Stimulated activated CD4-positive, alpha-beta T cell treated with anti-CD3 and anti-CD28 coated beads, Interleukin-4, amount 100 ng/mL, for 1 hour (primary cell): ENCODE data around the gene GALNT7.
"Not testable (repeated sequence)": the region's sequence is repeated elsewhere in the genome, so short reads cannot be mapped to it uniquely, and the experiment has no call there.

Experiments
- DNase-seq: peaks from one replicate; pipeline ENCODE4 v3.0.0-alpha.2; 2020

Gene GALNT7

GRCh38 chr4:173167758-173168395 is 734 bp upstream of the GALNT7 start:
- peak; percentile 19 for DNase-seq

DNA sequence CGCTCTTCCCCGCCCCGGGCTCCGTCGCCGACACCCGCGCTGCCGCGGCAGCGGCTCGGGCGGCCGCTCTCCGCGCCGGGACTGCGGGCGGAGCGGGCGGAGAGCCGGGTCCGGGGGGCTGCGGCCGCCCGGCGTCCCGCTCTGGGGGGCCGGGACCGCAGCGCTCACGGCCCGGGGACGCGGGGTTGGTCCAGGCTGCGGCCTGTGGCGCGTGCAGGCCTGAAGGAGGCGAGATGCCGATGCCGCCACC is 492 bp downstream of the GALNT7 start:
- DNase-seq: no peak

DNA sequence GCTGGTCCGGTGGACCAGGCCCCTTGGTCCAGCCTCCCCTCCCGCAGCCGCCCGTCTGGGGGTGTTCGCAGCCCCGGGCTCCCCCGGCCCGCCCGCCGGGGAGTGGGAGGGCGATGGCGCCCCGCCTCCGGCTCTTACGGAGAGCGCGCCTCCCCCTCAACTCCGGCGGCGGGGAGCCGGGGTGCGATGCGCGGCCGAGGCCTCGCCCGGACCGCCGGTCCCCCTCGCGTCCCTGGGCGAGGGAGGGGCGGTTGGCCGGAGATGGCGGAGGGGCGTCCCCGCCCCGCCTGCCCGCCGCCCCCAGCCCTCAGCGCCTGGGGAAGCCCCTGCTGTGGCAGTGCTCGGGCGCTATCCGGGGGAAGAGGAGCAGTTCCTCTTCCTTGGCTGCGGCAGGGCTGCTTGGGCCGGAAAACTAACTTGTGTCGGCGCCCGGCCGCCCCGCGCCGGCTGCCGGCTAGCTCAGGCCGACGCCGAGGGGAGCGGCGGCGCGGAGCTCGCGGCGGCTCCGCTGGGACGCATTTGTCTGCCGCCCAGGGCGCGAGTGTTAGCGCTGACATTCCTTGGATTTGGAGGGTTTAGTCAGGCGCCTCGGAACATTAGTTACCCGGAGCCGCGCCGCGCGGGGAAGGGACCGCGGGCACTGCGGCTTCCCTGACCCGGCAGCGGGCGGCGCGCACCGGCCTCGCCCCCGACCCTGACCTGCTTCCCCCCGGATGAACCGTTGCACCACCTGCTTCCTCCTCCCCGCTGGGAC is 994 bp downstream of the GALNT7 start:
- peak; percentile 59 for DNase-seq

DNA sequence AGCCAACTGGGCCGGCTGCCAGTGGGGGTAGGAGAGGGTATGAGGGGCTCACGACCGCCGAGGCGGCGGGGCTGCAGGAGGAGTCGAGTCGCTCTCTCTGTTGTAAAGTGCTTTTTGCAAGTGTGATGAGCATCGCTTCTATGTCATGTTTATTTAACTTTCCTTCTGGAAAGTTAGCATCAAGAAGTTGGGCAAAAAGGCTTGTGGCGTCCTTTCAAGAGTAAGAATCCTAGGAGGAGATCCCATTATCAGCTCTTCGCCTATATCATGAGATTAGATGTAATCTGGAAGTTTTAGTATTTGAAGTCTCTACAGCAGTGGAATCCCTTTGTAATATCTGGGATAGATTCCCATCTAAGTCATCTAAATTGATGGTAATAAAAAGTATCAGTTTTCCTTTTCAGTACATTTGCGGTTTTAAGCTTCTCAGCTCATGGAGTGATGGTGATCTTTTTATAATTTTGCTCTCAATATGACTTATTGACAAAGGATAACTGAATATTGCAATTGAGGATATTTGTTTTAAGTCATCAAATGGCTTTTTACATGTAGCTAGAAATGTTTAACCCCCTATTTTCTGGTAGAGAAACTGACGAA is 1.7 kb downstream of the GALNT7 start:
- no peak for DNase-seq

DNA sequence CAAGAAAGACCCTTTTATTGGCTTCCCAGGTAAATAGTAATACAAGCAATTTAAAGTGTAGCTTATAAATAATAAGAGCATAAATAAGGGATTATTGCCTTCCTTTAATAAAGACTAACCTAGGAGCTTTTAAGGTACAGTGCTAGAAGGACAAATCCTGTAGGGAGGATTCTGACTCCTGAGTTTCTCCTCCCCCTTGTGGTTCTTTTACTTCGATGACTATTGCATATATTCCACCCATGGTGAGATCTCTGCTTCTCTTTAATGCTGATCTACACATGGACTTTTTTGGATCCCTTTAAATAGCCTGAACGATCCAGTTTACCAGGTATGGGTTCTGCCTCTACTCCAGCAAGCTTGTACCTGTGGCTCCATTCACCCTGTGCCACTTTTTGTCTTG is 2.5 kb downstream of the GALNT7 start:
- no peak for DNase-seq

DNA sequence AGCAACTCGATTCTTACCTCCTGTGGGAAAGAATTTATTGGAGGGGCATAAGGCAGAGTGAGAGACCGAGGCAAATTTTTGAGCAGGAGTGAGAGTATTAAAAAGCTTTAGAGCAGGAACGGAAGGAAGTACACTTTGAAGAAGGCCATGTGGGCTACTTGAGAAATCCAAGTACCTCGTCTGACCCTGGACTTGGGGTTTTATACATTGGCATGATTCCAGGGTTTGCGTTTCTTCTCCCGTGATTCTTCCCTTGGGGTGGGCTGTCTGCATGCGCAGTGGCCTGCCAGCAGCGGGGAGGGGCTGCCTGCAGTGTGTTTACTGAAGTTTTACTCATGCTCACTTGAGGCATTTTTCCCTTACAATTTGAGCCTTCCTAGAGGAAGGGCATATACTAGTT is 3.4 kb downstream of the GALNT7 start:
- no peak for DNase-seq

GRCh38 chr4:173174184-173174583 is 5.6 kb downstream of the GALNT7 start:
- no peak for DNase-seq

DNA sequence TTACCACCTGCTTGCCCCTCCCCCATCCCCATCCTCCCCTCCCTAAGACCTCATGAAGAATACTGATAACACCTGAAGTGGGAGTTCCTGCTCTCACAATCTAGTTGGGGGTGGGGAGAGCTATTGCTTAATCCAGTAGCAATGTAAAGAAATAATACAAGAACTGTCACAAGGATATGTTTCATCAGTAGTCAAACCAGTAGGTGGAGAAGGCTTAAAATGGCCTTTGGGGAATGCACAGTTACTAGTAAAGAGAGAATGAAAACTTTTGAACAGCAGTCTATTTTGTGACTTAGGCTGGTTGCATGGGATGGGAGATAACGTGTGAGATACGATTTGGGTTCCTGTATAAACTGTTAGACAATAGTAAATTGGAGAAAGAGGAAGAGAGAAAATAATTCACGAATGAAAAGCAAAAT is 6.0 kb downstream of the GALNT7 start:
- no peak for DNase-seq

DNA sequence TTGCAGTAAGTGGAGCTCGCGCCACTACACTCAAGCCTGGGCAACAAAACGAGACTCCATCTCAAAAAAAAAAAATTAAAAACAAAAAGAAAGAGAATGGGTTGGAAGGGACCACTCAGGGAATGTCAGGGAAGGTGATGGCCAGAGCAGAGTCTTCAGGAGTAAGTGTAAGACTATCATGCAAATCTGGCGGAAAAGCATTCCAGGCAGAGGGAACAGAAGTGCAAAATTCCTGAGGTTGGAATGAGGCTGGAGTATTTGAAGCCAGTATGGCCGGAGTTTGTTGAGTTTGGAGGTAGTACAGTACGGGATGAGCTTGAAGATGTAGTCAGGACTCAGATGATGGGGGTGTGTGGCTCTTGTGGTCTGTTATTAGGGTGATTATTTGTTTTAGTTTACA is 7.4 kb downstream of the GALNT7 start:
- no peak for DNase-seq

- DNase-seq: no peak
These were observed 8.6 kb downstream of the GALNT7 start for GRCh38 chr4:173177232-173177631.

DNA sequence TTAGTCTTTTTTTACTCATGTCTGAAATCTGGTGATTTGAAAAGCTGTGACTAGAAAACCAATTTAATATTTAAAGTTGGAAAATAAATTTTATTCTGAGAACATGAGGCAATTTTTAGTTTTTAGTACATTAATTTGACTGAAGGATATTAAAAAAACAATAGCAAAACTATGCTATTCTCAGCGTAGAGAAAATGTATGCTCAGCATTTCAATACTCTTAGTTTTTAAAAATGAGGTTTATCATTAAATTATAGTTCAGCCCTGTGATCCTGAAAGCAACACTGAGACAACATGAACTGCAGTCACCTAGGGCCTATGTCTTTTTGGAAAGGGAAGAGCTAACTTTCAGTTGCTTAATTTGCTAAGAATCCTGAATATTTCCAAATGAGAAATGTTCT is 9.5 kb downstream of the GALNT7 start:
- no peak for DNase-seq

- DNase-seq: no peak
These were observed 13.2 kb downstream of the GALNT7 start for GRCh38 chr4:173181848-173182247.

DNA sequence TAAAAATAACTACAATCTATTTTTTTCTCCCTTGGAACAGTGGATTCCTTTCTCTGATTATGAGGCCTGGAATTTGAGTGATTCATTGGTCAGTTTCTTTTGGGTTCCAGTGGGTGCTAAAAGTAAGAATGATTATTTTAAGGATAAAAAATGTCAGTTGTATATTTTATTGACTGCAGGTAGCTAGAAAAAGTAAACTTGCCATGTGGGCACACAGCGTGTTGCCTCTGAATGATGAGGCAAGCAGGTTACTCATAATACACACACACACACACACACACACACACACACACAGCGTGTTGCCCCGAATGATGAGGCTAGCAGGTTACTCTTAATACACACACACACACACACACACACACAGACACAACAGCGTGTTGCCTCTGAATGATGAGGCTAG is 13.8 kb downstream of the GALNT7 start:
- no peak for DNase-seq

- DNase-seq: not testable (repeated sequence)
These were observed 15.1 kb downstream of the GALNT7 start for GRCh38 chr4:173183659-173184247.

- DNase-seq: no peak
These were observed 17.4 kb downstream of the GALNT7 start for GRCh38 chr4:173185847-173186510.

- DNase-seq: no peak
These were observed 19.1 kb downstream of the GALNT7 start for GRCh38 chr4:173187732-173188131.

- DNase-seq: no peak
These were observed 20.0 kb downstream of the GALNT7 start for GRCh38 chr4:173188648-173189047.

- no peak for DNase-seq
These were observed 20.6 kb downstream of the GALNT7 start for GRCh38 chr4:173189117-173189693.

DNA sequence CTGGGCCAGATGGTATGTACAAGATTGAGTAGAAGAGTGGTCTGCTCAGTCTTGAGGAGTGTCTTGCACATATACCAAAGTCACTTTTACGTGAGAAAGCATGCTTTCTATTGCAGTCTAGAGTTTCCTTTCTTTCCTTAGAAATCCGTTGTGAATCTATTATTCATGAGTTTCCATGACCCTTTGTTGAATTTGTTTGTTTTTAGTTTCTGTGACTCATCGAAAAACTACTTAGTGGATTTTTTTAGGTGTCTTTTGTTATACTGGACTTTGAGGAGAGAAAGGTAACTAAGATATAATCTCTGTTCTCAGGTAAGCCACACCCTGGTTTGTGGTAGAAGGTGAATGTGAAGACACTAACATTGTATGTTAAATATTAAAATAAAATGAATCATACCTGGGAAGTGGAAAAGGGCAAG is 23.0 kb downstream of the GALNT7 start:
- no peak for DNase-seq

- DNase-seq: no peak
These were observed 24.0 kb downstream of the GALNT7 start for GRCh38 chr4:173192375-173193162.

DNA sequence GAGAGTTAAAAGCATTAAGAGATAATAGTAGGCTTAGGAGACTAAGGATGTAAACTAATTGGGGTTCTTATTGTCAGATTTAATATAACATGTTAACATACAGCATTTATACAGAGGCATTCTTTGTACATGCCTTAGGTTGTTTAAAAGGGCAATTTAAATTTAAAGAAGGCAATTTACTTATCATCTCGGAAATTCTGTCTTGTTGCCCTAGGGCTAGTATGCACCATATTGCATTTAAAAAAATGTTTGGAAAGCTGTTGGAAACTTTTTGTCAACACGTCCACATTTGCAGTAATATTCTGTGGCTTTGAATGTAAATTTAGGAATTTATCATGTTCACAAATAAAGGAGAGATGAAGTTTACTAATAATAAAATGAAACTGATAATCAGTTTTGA is 25.5 kb downstream of the GALNT7 start:
- DNase-seq: no peak

DNA sequence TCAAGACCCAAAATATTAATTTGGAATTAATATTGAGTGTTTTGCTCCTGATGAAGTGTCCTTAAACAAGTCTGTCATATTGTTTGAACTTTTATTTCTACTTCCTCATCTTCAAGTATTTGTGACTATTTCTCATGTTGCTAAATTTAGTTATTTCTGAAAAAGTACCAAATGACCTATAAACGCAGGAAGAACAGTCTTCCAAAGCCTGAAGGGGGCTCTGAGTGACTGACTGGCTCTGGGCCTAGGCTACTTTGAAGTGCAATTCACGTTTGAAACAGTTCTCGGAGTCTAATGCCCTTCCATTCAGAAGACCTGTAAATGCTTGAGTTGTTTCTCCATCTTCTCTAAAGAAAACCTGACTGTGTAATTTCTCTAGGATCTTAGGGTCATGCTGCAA is 26.5 kb downstream of the GALNT7 start:
- DNase-seq: no peak
